ENCODE data around the gene SAMD11. TPM values are rescaled to one million over a fixed set of nuclear protein-coding genes. Genes with fewer than 3 reads are reported as not detected.

The SAMD11 gene
- total and polyA plus RNA-seq, 2 donors (not counting 1 experiment from before 2014, with no cell fraction given): not detected

GRCh38 chr1:958823-959730 lies 35.4 kb downstream of the SAMD11 start, which contains the start of gene NOC2L:
NOC2L (minus strand) TSS chr1:959256; CDS start chr1:959240, 16 bp downstream.
- peak within 1 kb of the TSS; percentile 98 for H3K9ac ChIP-seq (ENCODE audit: low read length)
- no peaks in the 10 kb centered on the region for H3K9me3 ChIP-seq (ENCODE audit: control extremely low read depth in 1 of 3, control insufficient read depth in 2 of 3, insufficient read depth in 1 of 3, low read length in 2 of 3)
- 9% methylated on average over 91 of the region's 101 CpGs for WGBS (ENCODE audit: insufficient coverage)
- H4K20me1 ChIP-seq (ENCODE audit: control insufficient read depth, insufficient read depth, low read length, poor library complexity, severe bottlenecking): peaks cover 50% of the 10 kb centered on the region
- H3K4me3 Mint-ChIP-seq: peak within 1 kb of the TSS; percentile 88
- POLR2A ChIA-PET: interaction anchor here (0.7 to 1.4 kb wide), 3 partner anchors 17 to 314 kb away, joined by 4 to 6 read pairs (median 5); partner anchors contain the start of gene UBE2J2
- peak within 1 kb of the TSS in 1 of 2 donors; percentile 78 for H3K27ac ChIP-seq (ENCODE audit: low read length in 2 of 2)
- intact Hi-C loops (cut with micrococcal nuclease): no loop called here
- DNase-seq (peak; percentile 95), ATAC-seq (ENCODE audit: low read depth) (peak; percentile 90)
- peak within 1 kb of the TSS; percentile 78 for H3K27ac Mint-ChIP-seq
- peaks cover 24 to 42% of the 10 kb centered on the region in 2 donors for H3K4me1 ChIP-seq (ENCODE audit: control insufficient read depth in 2 of 2, insufficient read depth in 2 of 2, low read length in 2 of 2)
- H3K27me3 ChIP-seq (replicated peaks in 1 of 4; ENCODE audit: control extremely low read depth in 1 of 4, control insufficient read depth in 3 of 4, insufficient read depth in 4 of 4, low read length in 3 of 4): no peaks in the 10 kb centered on the region
- peak within 1 kb of the TSS; percentile 83 for H3K4me2 ChIP-seq (replicated peaks; ENCODE audit: low read depth, low read length, poor library complexity, severe bottlenecking)
- H2AFZ ChIP-seq (ENCODE audit: insufficient read depth, low read depth, low read length, poor library complexity, severe bottlenecking): peak within 1 kb of the TSS; percentile 98
- TF ChIP-seq EZH2 (IDR thresholded peaks at IDR 0.05; ENCODE audit: borderline replicate concordance, insufficient read depth, low read depth, low read length, poor library complexity, severe bottlenecking) (no peak), CTCF (IDR thresholded peaks at IDR 0.05) (no peak)
- no peaks in the 10 kb centered on the region for H3K9me3 Mint-ChIP-seq (ENCODE audit: insufficient read depth)
- CTCF ChIA-PET: interaction anchor here (1.2 kb wide), 2 partner anchors 54 to 89 kb away, joined by 4 to 5 read pairs; no protein-coding TSS in a partner anchor
- no peaks in the 10 kb centered on the region for H3K27me3 Mint-ChIP-seq
- H3K79me2 ChIP-seq (ENCODE audit: control insufficient read depth, insufficient read depth, low read length): peaks cover 23% of the 10 kb centered on the region
- H3K4me1 Mint-ChIP-seq: peaks cover 16% of the 10 kb centered on the region
- peaks cover 0 to 31% of the 10 kb centered on the region in 2 experiments for H3K36me3 ChIP-seq (replicated peaks in 1 of 2; ENCODE audit: control extremely low read depth in 1 of 2, control insufficient read depth in 1 of 2, extremely low read depth in 1 of 2, insufficient read depth in 2 of 2, low read length in 1 of 2)
- H3K4me3 ChIP-seq (ENCODE audit: control extremely low read depth in 1 of 5, extremely low read depth in 1 of 5, insufficient read depth in 1 of 5, low read depth in 2 of 5, low read length in 4 of 5): peak within 1 kb of the TSS; percentile 80 to 95 (median 92)
